ENCODE measurements around the gene HSF2BP.
"Not testable (repeated sequence)": the region's sequence is repeated elsewhere in the genome, so short reads cannot be mapped to it uniquely, and the experiment has no call there.

Gene HSF2BP

DNA sequence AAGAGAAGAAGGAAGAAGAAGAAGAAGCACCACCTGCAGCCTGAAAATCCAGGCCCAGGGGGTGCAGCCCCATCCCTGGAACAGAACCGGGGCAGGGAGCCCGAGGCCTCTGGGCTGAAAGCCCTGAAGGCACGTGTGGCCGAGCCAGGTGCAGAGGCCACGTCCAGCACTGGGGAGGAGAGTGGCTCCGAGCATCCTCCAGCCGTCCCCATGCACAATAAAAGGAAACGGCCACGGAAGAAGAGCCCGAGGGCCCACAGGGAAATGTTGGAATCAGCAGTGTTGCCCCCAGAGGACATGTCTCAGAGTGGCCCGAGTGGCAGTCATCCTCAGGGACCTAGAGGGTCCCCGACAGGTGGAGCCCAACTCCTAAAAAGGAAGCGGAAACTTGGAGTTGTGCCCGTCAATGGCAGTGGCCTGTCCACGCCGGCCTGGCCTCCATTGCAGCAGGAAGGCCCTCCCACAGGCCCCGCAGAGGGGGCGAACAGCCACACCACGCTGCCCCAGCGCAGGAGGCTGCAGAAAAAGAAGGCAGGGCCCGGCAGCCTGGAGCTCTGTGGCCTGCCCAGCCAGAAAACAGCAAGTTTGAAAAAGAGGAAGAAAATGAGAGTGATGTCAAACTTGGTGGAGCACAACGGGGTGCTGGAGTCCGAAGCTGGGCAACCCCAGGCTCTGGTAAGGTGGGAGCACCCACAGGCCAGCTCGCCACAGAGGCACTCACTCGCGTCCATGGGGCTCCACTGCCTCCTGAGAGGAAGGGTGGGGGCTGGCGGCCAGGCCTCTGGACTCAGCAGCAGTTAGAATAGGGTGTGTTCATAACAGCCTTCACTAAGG is 28.5 kb upstream of the HSF2BP start:
- no peak for DNase-seq (ENCODE audit: low read depth in 3 of 3)

DNA sequence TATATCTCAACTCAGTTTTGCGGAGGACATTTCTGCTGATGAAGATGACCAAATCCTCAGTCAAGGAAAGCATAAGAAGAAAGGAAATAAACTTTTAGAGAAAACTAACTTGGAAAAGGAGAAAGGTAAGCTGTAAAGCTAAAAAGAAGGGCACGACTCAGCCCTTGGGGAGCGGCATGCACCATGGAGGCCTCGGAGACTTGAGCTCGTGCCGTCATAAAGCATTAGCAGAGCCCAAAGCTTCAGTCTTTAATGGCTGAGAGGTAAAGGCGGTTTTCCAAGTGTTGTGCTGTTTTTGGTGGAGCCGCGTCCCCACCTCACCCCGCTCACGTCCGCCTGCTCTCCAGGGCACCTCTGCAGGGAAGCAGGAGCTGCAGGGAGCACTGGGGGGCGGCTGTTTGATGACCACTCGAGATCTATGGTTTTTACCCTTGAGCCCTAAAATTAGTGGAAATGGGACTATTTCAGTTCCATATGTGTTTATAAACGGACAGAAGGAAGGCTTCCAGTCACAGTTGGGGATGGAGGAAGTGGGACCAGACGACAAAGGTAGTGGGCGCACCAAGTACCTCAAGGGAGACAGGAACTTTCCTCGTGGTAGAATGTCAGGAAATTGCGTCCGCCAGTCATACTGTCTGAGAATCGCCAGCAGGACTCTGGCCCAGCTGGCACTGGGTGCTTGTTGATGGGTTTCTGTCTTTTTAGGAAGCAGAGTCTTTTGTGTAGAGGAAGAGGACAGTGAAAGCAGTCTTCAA is 27.7 kb upstream of the HSF2BP start:
- DNase-seq (ENCODE audit: low read depth in 3 of 3) = no peak

DNA sequence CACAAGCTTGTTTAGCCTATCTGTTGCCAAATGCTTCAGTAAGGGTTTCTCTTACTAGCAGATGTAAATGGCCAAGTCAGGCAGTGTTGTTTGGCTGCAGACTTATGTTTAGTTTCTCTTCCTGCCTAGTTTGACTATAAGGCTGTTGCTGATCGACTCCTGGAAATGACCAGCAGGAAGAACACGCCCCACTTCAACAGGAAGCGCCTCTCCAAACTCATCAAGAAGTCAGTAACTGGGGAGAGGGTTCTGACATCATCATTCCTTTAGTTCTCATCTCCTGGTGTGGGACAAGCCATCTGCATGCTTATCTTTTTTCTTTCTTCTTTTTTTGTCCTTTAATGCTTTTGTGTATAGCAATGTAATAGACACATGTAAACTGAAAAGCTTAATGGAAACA is 25.1 kb upstream of the HSF2BP start:
- no peak for DNase-seq (ENCODE audit: low read depth in 3 of 3)

DNA sequence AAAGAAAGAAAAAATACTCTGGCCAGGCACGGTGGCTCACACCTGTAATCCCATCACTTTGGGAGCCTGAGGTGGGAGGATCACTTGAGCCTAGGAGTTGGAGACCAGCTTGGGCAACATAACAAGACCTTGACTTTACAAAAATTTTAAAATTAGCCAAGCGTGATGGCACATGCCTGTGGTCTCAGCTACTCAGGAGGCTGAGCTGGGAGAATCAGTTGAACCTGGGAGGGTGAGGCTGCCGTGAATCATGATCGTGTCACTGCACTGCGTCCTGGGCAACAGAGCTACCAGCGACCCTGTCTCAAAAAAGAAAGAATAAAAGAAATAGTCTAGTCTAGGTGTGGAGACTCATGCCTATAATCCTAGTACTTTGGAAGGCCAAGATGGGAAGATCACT is 22.4 kb upstream of the HSF2BP start:
- no peak for DNase-seq (ENCODE audit: low read depth in 3 of 3)

DNA sequence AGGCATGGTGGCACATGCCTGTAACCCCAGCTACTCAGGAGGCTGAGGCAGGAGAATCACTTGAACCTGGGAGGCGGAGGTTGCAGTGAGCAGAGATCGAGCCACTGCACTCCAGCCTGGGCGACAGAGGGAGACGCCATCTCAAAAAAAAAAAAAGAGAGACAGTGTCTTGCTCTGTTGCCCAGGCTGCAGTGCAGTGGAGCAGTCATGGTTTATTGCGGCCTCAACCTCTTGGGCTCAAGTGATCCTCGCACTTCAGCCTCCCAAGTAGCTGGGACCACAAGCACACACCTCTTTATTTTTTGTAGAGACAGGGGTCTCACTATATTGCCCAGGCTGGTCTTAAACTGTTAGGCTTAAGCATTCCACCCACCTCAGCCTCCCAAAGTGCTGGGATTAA is 21.1 kb upstream of the HSF2BP start:
- DNase-seq (ENCODE audit: low read depth in 3 of 3) = not testable (repeated sequence)

DNA sequence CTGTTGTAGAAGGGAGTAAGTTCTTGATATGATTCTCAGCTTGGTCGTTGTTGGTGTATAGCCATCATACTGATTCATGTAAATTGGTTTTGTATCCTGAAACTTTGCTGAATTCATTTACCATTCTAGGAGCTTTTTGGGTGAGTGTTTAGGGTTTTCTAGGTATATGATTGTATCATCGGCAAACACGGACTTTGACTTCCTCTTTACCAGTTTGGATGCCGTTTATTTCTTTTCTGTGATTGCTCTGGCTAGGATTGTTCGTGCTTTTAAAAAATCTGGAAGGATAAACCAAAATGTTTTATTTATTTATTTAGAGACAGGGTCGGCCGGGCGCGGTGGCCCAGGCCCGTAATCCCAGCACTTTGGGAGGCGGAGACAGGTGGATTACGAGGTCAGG is 20.7 kb upstream of the HSF2BP start:
- no peak for DNase-seq (ENCODE audit: low read depth in 3 of 3)

DNA sequence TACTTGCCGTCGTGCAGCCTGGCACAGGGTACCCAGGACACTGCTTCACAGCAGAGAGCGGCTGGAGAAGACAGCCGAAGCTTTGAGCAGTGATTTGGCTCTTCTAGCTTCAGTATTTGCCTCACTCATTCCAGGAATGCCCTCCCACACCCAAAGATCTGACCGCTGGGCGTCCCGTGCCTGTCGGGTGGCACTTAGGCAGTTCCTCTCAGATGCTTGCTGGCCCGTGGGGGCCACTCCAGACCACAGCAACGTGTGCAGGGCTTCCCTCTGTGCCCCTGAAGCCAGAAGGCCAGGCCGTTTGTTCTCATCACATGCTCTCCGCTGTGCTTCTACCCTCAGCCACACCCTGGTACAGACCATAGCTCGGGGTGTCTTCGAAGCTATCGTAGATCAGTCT is 17.1 kb upstream of the HSF2BP start:
- no peak for DNase-seq (ENCODE audit: low read depth in 3 of 3)

DNA sequence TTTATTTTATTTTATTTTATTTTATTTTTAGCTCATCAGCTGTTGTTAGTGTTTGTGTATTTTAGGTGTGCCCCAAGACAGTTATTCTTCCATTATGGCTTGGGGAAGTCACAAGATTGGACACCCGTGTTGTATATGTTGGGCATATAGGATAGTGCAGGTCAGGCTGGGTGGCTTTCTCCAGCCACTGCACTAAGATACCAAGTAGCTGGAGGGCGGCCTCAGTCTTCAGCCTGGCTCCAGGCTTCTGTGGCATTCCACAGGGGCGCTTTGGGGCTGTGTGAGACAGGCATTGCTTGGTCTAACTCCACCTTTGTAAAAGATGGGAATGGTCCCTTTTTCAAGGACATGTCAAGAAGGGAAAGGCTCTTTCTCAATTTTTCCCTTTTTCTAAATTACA is 16.6 kb upstream of the HSF2BP start:
- no peak for DNase-seq (ENCODE audit: low read depth in 3 of 3)

DNA sequence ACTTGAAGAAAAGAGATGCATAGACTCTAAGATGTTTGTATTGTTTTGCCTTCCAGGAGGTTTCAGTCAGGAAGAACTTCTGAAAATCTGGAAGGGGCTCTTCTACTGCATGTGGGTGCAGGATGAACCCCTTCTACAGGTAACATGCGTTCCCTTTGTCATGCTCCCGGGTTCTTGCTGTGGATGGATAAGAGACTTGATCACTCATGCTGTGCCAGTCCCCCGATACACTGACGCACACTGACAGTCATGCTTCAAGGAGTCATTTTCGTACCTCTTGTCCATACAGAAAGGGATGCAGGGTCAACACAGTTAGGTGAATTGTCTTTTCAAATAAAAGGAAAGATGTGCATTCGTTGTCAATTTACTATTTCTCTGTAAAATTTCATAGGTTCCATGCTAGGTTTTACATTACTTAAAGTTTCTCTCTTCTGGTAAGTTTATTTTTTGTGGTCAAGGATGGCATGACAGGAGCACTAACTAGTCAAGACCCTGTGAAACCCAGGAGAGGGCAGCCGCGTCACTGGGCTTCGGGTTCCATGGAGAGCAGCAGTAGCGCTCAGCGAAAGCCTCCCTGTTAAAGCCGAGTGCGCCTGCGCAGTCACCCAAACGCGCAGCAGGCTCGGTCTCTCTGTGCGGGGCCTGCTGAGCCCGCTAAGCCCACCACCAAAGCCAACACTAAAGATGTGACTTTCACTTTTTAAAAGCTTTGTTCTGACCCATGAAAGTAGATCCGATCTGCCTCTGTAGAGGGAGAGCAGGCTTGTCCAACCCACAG is 10.7 kb upstream of the HSF2BP start:
- no peak for DNase-seq (ENCODE audit: low read depth in 3 of 3)

DNA sequence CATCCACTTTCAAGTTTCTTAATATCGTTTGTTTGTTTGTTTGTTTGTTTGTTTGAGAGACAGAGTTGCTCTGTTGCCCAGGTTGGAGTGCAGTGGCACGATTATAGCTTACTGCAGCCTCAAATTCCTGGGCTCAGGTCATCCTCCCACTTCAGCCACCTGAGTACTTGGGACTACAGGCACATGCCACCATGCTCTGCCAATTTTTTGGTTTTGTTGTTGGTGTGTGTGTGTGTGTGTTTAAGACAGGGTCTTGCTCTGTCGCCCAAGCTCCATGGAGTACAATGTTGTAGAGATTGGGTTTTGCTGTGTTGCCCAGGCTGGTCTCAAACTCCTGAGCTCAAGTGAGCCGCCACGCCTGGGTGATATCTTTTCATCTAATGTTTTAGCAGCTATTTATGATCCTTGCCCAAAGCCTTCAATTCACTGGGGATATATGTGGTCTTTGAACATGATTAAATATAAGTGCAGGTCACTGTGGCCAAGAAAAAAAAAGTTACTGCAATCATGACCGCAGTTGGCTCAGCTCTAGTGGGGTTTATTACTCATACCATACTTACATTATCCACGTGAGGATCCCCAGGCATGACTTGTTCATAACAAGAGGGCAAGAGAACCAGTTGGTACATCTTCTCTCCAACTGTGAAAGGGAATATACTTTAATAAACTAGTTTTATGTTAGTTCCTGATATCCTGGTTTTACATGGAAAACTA is 8.1 kb upstream of the HSF2BP start:
- DNase-seq (ENCODE audit: low read depth in 3 of 3) = no peak

DNA sequence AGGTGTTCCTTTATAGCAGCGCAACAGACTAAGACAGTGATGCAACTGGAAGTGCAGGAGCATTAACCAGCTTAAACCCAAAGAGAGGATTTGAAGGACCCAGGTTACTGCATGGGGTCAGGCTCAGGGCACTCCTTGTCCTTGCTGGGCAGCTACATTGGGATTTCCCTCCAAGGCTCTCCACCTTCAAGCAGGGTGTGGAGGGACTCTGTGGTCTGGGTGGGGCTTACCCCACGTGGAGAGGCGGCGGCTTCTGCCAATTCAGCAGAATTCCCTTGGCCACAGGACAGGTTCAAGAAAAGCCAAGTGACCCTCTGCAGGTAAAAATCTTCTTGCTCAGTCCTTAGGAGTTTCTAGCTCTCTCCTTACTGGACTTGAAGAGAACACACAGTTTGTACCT is 6.6 kb upstream of the HSF2BP start:
- DNase-seq (ENCODE audit: low read depth in 3 of 3) = no peak

DNA sequence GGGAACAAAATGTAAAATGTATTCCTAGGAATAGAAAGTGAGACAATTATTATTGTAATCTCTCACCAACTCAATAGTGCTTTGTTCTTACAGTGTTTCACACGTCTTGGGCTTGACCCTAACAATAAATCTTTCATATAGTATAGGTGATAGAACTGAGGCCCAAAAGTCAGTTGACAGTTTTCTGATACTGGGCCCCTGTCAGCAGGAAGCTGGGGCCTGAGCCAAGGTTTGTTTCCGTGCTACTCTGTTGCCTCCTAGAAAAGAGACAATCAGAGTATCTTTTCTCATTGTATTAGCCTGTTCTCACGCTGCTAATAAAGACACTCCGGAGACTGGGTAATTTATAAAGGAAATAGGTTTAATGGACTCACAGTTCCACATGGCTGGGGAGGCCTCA is 5.1 kb upstream of the HSF2BP start:
- DNase-seq (ENCODE audit: low read depth in 3 of 3) = no peak

DNA sequence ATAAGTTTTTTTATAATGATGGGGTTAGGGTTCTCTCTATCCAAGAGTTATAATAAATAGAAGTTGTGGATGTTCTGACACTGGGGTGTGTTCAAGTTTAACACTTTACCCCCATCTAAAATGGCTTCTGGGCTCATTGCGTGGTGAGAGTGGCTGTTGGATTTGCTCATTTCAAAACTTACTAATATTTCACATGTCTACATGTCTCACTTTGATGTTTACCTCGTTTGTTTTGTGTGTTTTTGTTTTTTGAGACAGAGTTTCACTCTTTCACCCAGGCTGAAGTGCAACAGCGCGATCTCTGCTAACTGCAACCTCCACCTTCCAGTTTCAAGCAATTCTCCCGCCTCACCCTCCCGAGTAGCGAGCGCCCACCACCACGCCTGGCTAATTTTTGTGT is 3.7 kb upstream of the HSF2BP start:
- DNase-seq (ENCODE audit: low read depth in 3 of 3) = no peak

DNA sequence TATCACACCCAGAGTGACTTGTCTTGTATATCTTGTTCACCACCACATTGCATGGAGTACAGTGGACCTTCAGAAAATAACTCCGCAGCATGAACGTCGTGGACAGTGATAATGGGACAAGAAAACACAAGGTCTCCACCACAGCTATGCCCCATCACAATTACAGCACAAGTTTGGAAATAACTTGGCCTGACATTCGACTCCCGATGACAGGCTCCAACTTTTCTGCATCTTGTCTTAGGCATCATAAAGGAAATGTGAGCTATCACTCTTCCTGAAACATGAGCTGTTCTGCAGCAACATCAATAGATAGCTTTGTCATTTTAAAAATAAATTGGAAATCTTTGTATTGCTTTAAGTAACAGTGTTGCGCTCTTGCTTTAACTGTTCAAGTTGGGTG is 3.0 kb upstream of the HSF2BP start:
- DNase-seq (ENCODE audit: low read depth in 3 of 3) = no peak

DNA sequence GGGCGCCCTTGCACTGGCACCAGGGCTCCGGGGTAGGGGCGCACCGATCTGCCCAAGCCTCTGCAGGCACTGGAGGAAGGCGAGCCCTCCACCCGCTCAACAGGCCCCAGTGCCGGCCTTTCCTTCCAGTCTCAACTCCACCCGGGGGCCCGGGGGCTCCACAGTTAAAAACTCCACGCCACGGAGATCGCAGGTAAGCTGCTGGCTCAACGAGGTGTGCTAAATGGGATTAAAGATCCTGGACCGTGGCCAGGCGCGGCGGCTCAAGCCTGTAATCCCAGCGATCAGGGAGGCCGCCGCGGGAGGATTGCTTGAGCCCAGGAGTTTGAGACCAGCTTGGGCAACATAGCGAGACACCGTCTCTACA is 536 bp downstream of the HSF2BP start:
- DNase-seq (ENCODE audit: low read depth in 3 of 3) = no peak

DNA sequence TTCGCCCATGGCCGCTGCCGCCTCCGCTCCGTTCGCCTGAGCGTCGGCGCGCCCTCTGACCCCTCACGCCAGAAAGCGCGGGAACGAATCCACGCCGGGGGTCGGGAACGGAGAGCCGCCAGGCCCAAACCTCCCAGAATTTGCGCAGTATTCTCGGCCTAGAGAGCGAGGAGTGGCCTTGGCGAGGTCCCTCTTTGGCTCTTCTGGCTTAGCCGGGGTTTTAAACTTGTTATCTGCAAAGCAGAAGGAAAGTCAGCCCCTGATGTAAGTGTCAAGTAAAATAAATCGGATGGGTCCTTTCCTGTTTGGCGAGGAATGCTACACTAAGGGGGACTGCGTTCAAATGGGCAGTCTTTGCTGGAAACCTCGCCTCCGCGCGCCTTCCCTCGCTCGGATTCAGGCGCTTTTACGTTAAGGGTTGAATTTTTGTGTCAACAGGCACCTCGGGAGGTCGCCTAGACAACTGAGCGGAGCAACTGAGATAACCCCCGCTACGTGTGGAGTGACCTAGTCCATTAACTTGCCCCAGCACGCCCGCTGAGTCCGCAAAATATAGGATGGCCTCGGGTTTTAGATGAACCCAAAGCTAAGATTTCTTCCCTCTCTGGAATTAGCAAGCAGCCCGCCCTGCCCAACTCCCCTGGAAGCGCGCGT is 1.1 kb downstream of the HSF2BP start:
- DNase-seq (ENCODE audit: low read depth in 3 of 3) = no peak

DNA sequence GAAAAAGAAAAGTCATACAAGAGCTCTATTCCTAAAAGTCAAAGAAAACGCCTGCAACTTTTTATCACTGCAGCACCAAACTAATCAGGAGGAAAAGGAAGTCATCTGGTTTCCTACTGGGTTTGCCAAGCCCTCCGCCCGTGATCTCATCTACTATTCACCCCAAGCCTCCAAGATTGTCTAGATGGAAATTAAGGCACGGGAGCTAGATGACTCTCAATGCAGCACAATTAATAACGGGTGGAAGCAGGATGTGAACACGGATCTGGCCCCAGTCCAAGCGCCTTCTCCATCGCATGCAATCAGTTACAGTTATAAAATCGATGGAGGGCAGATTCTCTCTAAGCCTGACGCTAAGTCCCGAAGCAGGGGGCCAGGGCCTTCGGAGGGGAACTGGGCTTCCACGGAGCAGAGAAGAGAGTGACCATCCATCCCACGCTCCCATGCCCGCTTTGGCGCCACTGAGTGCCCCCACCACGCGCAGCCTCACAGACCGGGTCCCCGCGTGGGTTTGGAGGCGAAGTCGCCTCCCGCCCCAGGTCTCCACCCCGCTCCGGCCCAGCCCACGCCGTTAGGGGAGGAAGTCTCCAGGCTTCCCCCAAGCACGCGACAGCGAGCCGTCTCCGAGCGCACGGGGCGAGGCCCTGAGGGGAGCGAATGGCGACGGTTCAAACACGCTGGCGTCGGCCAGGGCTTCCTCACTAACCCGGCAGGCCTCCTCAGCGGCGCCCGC is 1.8 kb downstream of the HSF2BP start:
- DNase-seq (ENCODE audit: low read depth in 3 of 3) = no peak

DNA sequence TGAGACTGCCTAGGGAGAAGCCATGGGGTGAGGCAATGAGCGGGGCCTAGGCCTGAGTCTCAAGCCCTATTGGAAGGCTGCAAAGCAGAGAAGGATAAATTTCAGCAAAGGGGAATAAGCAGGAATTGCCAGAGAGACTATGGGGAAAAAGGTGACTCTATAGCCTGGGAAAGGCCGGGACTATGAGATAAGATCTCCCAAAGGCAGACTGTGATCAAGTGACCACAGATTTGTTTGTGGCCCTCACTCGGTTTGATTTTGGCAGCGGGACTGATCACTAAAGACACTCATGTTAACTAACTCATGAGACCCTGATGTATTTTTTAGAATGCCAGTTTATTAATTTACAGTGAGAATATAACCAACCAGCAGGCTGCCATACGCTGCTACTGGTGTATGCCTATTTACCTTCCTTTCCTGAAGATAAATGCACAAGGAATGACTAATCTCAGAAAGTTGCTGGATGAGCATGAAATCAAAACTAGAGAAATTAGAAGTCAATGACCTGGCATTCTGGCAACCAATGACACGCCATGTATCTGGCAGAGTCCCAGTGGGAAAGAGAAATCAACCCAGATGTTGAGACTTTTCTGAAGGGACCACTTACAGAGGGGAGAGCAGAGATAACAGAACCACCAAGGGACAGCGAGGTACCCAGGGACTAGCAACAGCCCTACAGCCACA is 4.3 kb downstream of the HSF2BP start:
- no peak for DNase-seq (ENCODE audit: low read depth in 3 of 3)

DNA sequence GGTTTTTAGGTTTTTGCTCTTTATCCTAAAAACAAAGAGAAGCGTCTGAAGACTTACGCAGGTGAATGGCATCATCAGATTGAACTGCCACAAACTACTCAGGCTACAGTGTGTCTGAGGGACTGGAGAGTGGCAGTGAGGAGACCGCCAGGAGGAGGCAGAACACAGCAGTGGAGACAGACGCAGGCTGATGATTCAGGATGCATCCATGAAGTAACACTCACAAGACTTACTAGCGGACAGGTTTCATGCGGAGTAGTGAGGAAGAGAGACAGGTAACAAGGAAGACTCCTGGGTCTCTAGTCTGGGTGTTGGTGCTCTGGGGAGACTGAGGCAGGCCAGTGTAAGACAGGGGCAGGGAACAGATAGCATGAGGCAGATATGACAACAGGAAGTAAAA is 5.7 kb downstream of the HSF2BP start:
- DNase-seq (ENCODE audit: low read depth in 3 of 3) = no peak

DNA sequence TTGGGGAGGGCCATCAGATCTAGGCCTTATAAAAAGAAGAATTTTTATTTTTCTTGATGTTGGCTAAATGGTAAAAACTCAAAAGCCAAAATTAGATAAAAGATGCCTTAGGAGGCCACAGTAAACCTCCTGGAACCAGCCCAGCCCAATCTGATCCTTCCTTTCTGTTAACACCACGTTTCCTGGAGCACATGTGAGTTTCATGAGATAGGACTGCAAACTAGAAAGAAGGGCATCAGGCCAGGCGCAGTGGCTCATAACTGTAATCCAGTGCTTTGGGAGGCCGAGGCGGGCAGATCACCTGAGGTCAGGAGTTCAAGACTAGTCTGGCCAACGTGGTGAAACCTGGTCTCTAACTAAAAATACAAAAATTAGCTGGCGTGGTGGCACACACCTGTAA is 6.7 kb downstream of the HSF2BP start:
- no peak for DNase-seq (ENCODE audit: low read depth in 3 of 3)
